HG03066 (cell line): Measurements from ENCODE around the gene TRA2B.
"Not testable (repeated sequence)": the region's sequence is repeated elsewhere in the genome, so short reads cannot be mapped to it uniquely, and the experiment has no call there.

Experiments used
- ATAC-seq: cut with Tn5 transposase; IDR thresholded peaks from one replicate; pipeline ENCODE4 v1.9.1; 2021; ENCODE audit warnings: low read depth; ENCODE audit not compliant: unreplicated experiment

TRA2B gene

DNA sequence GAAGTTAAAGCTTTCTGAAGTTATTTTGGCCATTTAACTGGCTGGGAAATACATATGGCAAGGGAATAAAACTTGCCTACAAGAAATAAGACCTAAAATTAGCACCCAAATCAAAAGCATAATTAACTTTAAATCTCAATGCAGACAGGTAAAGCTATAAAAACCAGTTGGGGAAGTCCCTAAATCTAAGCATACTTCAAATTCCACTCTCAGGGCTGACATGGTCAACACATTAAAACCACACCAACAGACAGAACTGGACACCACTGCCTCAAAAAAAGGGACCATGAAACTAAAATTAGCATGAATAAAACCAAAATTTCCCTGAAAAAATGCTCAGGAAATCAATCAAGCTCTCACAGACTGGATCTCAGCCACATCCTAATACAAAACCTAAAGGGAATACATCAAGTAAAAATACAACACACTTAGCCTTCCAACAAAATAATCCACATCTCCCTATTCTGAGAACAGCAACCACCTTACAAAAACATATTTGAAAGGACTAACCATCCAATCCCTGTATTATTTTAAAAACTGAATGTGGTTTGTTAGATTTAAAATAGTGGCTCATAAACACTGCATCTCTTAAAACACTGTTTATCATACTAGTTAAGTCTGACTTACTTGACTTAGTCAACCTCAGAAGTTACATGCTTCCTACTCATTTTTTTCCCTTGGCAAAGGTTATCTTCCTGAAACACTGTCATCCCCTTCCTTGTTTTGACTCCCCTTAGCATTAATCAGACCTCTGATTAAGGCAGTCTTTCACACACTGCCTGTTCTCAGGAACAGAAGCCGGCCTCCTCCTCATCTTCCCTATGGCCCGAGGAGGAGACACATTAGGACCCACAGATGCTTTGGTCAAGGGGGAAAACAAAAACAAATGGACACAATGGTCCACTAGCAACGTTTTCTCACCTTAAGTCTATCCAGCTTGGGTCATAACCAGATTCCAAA is 8.3 kb downstream of the TRA2B start:
- no peak for ATAC-seq

DNA sequence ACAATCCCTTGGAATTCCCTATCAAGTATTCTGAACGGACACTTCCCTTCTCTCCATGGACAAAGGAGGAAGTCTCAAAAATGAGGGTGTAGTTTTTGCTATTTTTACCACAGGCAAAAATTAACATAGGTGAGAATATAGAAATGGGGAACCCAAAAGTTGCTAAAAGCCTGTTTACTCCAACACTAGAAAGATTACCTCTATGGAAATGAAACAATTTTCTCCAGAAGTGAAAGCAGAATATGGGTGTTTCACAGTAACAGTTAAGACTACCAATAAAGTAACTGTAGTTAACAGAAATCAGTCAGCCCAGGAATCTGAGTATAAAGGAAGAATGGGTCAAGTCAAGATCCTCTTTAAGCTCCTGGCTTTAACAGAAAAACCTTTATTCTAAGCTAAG is 9.3 kb downstream of the TRA2B start:
- no peak for ATAC-seq

DNA sequence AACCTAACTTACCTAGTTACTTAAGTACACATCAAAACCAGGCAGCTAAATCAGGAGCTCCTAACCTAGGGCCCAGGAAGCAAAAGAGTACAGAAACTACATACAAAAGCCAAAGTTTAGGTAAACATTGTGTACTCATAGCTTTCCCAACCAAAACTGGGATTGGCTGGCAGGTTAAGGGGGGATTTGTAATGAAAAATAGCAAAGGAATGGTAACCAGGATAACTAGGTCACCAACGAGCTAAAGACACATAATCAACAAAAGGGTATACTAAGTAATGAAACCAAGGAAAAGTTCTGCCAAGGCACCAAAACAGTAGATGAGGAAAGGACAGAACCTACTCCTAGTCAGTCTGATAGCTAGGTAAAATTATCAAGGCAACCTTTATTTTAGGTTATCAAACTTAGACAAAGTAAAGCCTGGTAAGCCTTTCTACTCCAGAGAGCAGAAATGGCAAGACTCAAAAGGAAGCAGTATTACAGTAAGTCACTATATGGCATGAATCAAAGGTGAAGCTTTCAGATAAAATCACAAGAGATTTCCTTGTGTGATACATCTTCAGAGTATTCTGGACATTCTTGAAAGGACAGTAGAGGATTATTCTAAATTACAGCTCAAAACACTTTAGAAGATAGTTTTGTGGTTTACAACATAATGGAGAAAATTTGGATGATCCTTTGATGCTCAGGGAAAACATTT is 10.2 kb downstream of the TRA2B start:
- no peak for ATAC-seq

DNA sequence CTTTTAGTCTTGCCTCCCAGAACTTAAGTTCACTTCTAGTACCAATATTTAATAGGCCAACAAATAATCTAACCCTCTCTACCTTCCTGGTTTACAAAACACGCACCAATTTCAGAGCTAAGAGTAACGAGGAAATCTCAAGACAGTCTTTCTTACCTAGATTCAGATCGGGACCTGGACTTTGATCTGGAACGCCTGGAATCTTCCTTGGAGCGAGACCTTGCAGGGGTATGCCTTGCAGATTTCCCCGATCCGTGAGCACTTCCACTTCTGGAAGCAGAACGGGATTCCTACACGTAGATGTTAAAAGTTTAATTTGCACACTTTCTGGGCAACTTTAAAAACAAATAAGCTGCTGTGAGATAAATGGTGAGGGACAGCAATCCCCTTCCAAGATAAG is 11.4 kb downstream of the TRA2B start:
- ATAC-seq = no peak

DNA sequence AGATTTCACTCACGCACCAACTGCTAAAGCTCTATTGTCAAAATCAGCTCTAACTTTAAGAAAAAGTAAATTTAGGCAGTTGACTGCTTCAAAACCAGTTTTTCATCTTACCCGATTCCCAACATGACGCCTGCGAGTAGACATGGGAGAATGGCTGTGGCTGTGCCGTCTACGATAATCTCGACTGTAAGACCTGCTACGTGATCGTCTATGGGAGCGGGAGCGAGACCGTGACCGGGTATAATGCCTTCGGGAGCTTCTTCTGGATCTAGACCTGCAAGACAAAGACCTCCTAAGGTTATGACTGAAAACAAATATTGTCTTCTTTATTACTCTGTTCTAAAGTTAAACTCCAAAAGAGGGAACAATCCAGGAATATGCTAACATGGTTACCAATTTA is 12.5 kb downstream of the TRA2B start:
- no peak for ATAC-seq

DNA sequence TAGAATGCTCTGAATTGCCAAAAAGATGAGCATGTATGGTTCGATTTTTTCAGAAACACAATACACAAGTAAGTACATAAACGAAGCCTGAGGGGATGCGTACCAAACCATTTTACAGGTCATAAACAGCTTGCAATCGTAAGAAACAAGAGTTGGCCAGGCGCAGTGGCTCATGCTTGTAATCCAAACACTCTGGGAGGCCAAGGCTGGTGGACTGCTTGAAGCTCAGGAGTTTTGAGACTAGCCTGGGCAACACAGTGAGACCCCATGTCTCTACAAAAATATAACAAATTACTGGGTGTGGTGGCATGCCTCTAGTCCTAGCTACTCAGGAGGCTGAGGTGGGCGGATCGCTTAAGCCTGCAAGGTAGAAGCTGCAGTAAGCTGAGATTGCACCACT is 13.4 kb downstream of the TRA2B start:
- ATAC-seq = no peak

DNA sequence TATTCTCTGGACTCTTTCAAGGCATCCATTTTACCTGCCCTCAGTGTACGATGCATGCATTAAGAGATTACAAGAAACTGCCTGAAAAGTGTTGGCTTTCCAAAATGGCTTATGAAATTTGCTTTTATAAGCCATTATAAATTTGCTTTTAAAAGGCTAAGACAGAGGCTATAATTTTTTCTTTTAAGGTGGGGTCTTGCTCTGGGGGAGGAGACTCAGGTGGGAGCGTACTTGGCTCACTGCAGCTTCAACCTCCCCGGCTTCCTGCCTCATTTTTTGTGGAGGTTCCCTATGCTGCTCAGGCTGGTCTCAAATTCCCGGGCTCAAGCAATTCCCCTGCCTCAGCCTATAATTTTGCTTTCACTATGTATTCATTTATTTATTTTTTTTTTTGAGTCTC is 17.6 kb downstream of the TRA2B start:
- no peak for ATAC-seq

GRCh38 chr3:185916042-185916833 is 21.6 kb downstream of the TRA2B start:
- no peak for ATAC-seq

- ATAC-seq = no peak
Measured at GRCh38 chr3:185915642-185916041, 22.2 kb downstream of the TRA2B start.

GRCh38 chr3:185914911-185915629 is 22.7 kb downstream of the TRA2B start:
- no peak for ATAC-seq

DNA sequence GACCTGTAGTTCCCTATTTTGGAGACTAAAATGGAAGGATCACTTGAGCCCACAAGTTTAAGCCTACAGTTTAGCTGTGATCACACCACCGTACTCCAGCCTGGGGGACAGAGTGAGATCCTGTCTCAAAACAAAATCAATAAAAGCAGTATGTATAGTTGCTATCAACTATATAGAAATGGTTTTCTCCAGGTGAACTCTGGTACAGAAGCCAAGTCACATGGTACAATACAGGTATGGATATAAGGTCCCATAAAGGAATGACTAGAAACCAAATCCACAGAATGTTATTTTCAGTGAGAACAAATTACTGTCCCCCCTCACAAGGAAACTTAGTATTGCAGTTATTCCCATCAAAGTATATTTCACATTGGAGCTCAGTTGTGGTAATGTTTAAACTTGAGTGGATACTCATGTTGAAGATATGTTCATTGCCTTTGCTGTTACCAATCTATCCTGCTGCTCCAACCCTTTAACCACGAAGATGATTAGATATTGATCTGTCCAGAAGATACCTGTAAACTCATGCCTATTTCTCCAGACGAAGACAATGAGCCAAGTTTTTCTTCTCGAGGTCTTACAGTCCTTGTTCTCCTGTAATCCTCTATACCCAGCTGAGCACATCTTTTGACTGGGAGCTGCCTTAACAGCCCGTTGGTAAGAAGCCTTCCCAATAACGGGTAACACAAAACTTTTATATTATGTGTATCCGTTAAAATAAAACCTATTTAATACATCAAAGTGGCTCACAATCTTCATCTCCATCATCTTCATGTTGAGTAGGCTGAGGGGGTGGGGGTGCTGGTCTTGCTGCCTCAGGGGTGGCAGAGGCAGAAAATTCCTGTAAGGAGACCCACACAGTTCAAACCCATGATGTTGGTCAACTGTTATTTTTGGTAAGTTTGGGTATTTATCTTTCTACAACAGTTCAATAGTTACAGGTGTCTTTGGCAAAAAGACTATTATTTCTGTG is 24.6 kb downstream of the TRA2B start:
- ATAC-seq = no peak

DNA sequence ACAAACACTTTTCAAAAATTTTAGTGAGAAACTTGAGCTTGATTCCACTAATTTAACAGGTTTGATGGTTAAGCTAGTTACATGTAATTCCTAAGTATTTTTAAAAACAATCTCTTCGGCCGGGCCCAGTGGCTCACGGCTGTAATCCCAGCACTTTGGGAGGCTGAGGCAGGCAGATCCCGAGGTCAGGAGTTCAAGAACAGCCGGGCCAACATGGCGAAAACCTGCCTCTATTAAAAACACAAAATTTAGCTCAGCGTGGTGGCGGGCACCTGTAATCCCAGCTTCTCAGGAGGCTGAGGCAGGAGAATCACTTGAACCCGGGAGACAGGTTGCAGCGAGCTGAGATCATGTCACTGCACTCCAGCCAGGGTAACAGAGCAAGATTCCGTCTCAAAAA is 25.3 kb downstream of the TRA2B start:
- ATAC-seq = no peak

DNA sequence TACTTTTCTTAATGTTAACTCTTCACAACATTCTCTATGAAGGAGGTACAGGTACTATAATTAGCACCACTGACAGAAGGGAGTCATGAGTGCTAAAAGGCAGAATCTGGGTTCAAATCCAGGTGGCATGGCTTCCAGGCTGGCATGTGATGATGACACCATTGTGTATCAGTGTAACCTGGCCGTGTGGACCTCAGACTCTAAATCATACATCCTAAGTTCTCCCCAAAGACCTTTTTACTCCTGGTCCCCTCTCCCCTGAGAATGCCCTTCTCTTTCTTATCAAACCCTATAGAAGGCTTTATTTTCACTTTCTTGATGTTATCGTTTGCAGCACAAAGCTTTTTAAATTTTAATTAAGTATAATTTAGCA is 26.8 kb downstream of the TRA2B start:
- ATAC-seq = not testable (repeated sequence)

GRCh38 chr3:185910322-185911075 is 27.3 kb downstream of the TRA2B start:
- not testable (repeated sequence) for ATAC-seq

GRCh38 chr3:185909913-185910312 is 27.9 kb downstream of the TRA2B start:
- not testable (repeated sequence) for ATAC-seq

- ATAC-seq = no peak
Measured at GRCh38 chr3:185900228-185900627, 37.6 kb downstream of the TRA2B start.

GRCh38 chr3:185896636-185897035 is 41.2 kb downstream of the TRA2B start:
- no peak for ATAC-seq

DNA sequence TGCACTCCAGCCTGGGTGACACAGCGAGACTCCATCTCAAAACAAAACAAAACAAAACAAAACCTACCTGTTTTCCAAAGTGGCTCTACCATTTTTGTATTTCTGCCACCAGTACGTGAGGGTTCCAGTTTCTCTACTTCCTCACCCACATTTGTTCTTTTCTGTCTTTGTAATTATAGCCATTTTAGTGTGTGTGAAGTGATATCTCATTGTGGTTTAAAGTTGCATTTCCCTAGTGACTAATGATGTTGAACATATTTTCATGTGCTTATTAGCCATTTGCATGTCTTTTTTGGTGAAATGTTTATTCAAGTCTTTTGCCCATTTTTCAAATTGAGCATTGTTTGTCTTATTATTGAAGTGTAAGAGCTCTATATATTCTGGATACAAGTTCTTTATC is 50.7 kb downstream of the TRA2B start:
- ATAC-seq = no peak

DNA sequence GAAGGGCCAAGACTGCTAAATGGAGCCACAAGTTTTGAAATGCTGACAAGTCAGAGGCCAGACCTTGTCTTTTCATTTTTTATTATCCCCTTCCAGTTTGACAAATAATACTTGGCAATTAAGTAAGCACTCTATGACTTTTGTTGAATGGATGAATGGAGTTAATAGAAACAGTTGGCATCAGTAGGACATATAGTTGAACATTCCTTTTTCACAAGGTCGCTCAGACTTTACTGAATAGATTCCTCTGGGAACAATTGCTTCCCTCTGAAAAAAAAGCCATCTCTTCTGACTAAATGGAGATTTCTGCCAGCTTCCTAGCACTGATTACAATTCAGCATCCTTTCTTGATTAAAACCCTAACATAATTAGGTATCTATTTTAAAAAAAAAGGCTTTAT is 53.2 kb downstream of the TRA2B start:
- ATAC-seq = no peak
